ENCODE measurements around the gene SPATA31D4. TPM values are rescaled to one million over a fixed set of nuclear protein-coding genes. Genes with fewer than 3 reads are reported as not detected.

The SPATA31D4 gene
- total RNA-seq, 2 experiments from 2014 or later: not detected

DNA sequence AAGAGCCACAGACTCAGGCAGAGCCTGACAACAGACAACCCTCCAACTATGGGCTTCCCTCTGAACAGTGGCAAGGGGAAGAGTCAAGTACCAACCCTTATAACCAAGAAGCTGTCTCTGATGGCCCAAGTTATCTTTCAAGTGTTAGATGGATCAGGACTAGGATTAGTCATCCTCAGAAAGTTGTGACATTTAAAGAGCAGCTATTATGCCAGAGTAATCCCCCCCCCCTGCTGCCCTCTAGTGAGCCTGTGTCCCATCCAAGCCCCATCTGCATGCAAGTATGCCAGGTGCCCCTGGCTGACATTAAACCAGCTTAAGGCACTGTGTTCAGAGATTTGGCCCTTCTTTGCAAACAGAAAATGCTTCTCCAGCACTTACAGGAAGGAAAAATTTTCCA is 43.5 kb downstream of the SPATA31D4 start:
- CTCF ChIA-PET: no interaction called here

GRCh38 chr9:81974764-81975163 is 46.5 kb downstream of the SPATA31D4 start:
- ChIA-PET POLR2A (no interaction called here), CTCF (no interaction called here)
- Mint-ChIP-seq H3K36me3 (no peaks in the 10 kb centered on the region), H3K9me3 (peaks cover 14% of the 10 kb centered on the region), H3K27me3 (no peaks in the 10 kb centered on the region), H3K27ac (no peak overlapping the region), H3K4me3 (no peak overlapping the region), H3K4me1 (ENCODE audit: low read depth) (no peaks in the 10 kb centered on the region)
- intact Hi-C loops (cut with micrococcal nuclease): no loop called here
- no peak for DNase-seq

More for the DNA sequence above, 43.5 kb downstream of the SPATA31D4 start:
- peaks cover 9% of the 10 kb centered on the region for H3K9me3 Mint-ChIP-seq
- POLR2A ChIA-PET: no interaction called here
- H3K36me3 Mint-ChIP-seq: no peaks in the 10 kb centered on the region
- H3K4me1 Mint-ChIP-seq (ENCODE audit: low read depth): no peaks in the 10 kb centered on the region
- no peaks in the 10 kb centered on the region for H3K27me3 Mint-ChIP-seq
- intact Hi-C loops (cut with micrococcal nuclease): no loop called here
- DNase-seq: no peak
- no peak overlapping the region for H3K4me3 Mint-ChIP-seq
- H3K27ac Mint-ChIP-seq: no peak overlapping the region

GRCh38 chr9:81976351-81976750 is 48.1 kb downstream of the SPATA31D4 start:
- CTCF ChIA-PET: no interaction called here
- Mint-ChIP-seq H3K36me3 (no peaks in the 10 kb centered on the region), H3K9me3 (peaks cover 16% of the 10 kb centered on the region), H3K4me1 (ENCODE audit: low read depth) (no peaks in the 10 kb centered on the region), H3K27ac (no peak overlapping the region), H3K27me3 (no peaks in the 10 kb centered on the region), H3K4me3 (no peak overlapping the region)
- intact Hi-C loops (cut with micrococcal nuclease): loop anchor here (2.0 kb wide), 1 partner anchor 44 kb away; no protein-coding TSS in a partner anchor
- DNase-seq: no peak
- POLR2A ChIA-PET: no interaction called here

GRCh38 chr9:81979196-81979595 is 51.0 kb downstream of the SPATA31D4 start:
- H3K4me1 Mint-ChIP-seq (ENCODE audit: low read depth): no peaks in the 10 kb centered on the region
- H3K36me3 Mint-ChIP-seq: no peaks in the 10 kb centered on the region
- ChIA-PET POLR2A (no interaction called here), CTCF (no interaction called here)
- intact Hi-C loops (cut with micrococcal nuclease): no loop called here
- peaks cover 16% of the 10 kb centered on the region for H3K9me3 Mint-ChIP-seq
- H3K27me3 Mint-ChIP-seq: no peaks in the 10 kb centered on the region
- no peak for DNase-seq
- no peak overlapping the region for H3K27ac Mint-ChIP-seq
- no peak overlapping the region for H3K4me3 Mint-ChIP-seq

DNA sequence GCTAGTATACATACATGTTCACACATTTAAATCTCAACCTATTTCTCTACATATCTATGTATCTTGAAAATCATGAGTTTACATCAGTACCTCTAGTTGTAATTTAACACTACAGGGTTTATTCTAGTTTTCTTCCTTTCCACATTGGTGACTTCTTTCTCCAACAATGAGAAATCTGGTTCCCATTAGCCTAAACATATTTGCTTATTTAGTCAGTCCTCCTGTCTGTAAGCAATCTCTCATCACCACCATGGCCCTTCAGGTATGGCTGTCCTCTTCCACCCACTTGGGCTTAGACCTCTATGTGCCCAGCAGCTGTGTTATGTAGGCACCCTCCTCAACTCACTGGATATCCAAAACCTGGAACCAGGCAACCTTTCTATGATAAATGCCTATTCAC is 52.3 kb downstream of the SPATA31D4 start:
- ChIA-PET CTCF (no interaction called here), POLR2A (no interaction called here)
- no peak overlapping the region for H3K4me3 Mint-ChIP-seq
- H3K27ac Mint-ChIP-seq: no peak overlapping the region
- no peak for DNase-seq
- intact Hi-C loops (cut with micrococcal nuclease): no loop called here
- H3K36me3 Mint-ChIP-seq: no peaks in the 10 kb centered on the region
- peaks cover 13% of the 10 kb centered on the region for H3K9me3 Mint-ChIP-seq
- no peaks in the 10 kb centered on the region for H3K27me3 Mint-ChIP-seq
- H3K4me1 Mint-ChIP-seq (ENCODE audit: low read depth): no peaks in the 10 kb centered on the region

DNA sequence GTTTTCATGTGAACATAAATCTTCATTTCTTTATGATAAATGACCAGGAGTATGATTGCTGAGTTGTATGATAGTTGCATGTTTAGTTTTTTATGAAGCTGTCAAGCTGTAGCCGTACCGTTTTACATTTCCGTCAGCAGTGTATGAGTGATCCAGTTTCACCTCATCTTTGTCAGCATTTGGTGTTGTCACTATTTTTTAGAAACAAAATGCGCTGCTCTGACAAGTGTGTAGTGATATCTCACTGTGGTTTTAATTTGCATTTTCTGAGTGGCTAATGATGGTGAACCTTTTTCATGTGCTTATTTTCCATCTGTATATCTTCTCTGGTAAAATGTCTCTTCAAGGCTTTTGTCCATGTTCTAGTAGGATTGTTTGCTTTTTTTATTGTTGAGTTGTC is 53.7 kb downstream of the SPATA31D4 start:
- no peak for DNase-seq
- Mint-ChIP-seq H3K36me3 (no peaks in the 10 kb centered on the region), H3K9me3 (peaks cover 7% of the 10 kb centered on the region), H3K27ac (no peak overlapping the region), H3K4me1 (ENCODE audit: low read depth) (no peaks in the 10 kb centered on the region), H3K27me3 (no peaks in the 10 kb centered on the region), H3K4me3 (no peak overlapping the region)
- ChIA-PET CTCF (no interaction called here), POLR2A (no interaction called here)
- intact Hi-C loops (cut with micrococcal nuclease): no loop called here

Other genes starting within 250 kb of the SPATA31D4 start
- under 1 TPM; 0.17 to 0.22 TPM for gene TLE1, start 238.9 kb upstream of the SPATA31D4 start, total RNA-seq
- gene SPATA31D3, start 15.1 kb downstream of the SPATA31D4 start, total RNA-seq: not detected
- gene SPATA31D1, start 60.3 kb downstream of the SPATA31D4 start, total RNA-seq: not detected

Measured in activated CD4-positive, alpha-beta memory T cell treated with anti-CD3 and anti-CD28 coated beads for 36 hours (primary cell).